ENCODE measurements around the gene PPIP5K2.

PPIP5K2 gene

DNA sequence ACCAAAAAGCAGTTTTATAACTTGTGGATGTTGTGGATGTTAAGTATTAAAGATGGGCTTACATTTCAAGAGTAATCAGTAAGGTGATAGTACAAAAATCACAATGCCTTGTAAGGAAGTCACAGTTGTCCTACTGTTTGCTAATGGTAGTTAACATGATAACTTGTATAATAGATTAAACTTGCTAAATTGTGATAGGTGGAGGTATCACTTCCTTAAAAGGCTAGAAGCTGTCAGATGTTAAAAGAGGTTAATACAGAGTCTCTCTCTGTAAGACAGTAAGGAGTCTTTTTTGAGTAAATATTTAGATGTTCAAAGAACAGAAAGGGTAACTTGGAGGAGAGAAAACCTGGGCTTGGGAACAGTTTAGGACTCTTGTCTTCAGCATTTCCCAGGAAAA lies 124.3 kb downstream of the PPIP5K2 start:
- TF ChIP-seq, protein P1, sequence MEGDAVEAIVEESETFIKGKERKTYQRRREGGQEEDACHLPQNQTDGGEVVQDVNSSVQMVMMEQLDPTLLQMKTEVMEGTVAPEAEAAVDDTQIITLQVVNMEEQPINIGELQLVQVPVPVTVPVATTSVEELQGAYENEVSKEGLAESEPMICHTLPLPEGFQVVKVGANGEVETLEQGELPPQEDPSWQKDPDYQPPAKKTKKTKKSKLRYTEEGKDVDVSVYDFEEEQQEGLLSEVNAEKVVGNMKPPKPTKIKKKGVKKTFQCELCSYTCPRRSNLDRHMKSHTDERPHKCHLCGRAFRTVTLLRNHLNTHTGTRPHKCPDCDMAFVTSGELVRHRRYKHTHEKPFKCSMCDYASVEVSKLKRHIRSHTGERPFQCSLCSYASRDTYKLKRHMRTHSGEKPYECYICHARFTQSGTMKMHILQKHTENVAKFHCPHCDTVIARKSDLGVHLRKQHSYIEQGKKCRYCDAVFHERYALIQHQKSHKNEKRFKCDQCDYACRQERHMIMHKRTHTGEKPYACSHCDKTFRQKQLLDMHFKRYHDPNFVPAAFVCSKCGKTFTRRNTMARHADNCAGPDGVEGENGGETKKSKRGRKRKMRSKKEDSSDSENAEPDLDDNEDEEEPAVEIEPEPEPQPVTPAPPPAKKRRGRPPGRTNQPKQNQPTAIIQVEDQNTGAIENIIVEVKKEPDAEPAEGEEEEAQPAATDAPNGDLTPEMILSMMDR (IDR thresholded peaks at IDR 0.05; ENCODE audit: low read depth, low read length, missing control alignments), result no peak
- DNase-seq (ENCODE audit: low read depth), result no peak
- in situ Hi-C loops (cut with HindIII; ENCODE audit: low sequenced_read_pairs), result no loop called here
- no peak overlapping the region for H3K4me3 ChIP-seq (ENCODE audit: low read depth, low read length)

DNA sequence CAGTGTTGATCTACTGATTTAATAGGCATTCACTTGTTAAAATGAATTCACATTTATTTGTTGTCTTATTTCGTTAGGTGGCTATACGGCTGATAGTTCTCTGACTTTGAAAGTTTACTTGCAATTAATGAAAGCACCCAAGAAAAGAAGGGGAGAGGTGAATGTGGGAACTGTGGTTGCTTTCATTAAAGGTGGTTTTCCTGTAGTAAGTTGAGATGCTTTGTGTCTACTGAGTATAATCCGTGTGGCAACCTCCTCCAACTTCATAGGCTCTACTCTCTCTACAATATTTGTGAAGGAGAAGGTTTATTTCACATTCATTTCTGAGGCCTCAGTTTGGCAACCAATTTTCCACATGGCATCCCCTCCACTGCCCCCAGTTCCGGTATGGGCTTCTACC lies 125.7 kb downstream of the PPIP5K2 start:
- no peak overlapping the region for H3K4me3 ChIP-seq (ENCODE audit: low read depth, low read length)
- no peak for DNase-seq (ENCODE audit: low read depth)
- TF ChIP-seq, protein P1 (IDR thresholded peaks at IDR 0.05; ENCODE audit: low read depth, low read length, missing control alignments), result no peak
- in situ Hi-C loops (cut with HindIII; ENCODE audit: low sequenced_read_pairs), result no loop called here

DNA sequence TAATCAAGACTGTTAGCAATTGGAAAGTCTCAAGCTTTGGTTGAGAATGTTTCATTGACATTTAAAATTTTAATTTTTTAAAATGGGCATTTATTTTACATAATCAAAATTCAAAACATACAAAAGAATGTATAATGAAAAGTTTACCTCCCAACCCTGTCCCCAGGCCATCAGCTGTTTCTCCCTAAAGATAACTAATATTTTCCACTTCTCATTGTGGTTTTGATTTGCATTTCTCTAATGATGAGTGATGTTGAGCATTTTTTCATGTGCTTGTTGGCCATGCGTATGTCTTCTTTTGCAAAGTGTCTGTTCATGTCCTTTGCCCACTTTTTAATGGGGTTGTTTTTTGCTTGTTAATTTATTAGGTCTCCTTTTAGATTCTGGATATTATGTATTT lies 127.0 kb downstream of the PPIP5K2 start:
- no peak overlapping the region for H3K4me3 ChIP-seq (ENCODE audit: low read depth, low read length)
- in situ Hi-C loops (cut with HindIII; ENCODE audit: low sequenced_read_pairs), result no loop called here
- TF ChIP-seq, protein P1 (IDR thresholded peaks at IDR 0.05; ENCODE audit: low read depth, low read length, missing control alignments), result no peak
- no peak for DNase-seq (ENCODE audit: low read depth)

DNA sequence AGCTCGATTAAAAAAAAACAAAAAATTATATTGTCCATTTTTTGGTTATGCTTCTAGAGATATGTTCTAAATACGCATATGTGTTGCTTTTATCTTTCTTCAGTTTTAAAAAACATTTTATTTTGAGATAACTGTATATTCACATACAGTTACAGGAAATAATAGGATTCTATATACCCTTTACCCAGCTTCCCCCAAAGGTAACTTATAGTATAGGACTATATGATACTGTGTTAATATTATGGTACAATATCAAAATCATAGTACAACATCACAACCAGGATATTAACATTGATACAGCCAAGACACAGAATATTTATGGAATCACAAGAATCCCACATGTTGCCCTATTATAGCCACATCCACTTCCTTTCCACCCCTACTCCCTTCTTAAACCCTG lies 129.0 kb downstream of the PPIP5K2 start:
- TF ChIP-seq, protein P1 (IDR thresholded peaks at IDR 0.05; ENCODE audit: low read depth, low read length, missing control alignments), result no peak
- H3K4me3 ChIP-seq (ENCODE audit: low read depth, low read length), result no peak overlapping the region
- in situ Hi-C loops (cut with HindIII; ENCODE audit: low sequenced_read_pairs), result no loop called here
- DNase-seq (ENCODE audit: low read depth), result no peak

DNA sequence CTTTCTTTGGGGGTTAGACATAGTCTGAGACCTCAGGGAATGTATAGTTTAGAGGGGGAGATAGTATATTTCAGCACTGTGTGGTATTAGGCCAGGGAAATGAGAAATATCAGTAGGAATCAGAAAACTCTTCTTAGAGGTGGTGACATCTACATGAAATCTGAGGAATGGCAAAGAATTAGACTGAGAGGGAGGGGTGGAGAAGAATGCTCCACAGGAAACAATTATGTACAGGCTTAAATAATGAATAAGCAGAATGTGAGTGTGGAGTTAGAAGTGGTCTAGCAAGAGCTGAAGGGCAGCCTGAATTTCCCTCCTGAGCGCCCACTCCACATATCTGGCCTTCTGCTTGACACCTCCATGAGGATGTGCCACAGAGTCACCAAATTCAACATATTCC lies 134.8 kb downstream of the PPIP5K2 start:
- TF ChIP-seq, protein P1 (IDR thresholded peaks at IDR 0.05; ENCODE audit: low read depth, low read length, missing control alignments), result no peak
- in situ Hi-C loops (cut with HindIII; ENCODE audit: low sequenced_read_pairs), result no loop called here
- no peak overlapping the region for H3K4me3 ChIP-seq (ENCODE audit: low read depth, low read length)
- no peak for DNase-seq (ENCODE audit: low read depth)

DNA sequence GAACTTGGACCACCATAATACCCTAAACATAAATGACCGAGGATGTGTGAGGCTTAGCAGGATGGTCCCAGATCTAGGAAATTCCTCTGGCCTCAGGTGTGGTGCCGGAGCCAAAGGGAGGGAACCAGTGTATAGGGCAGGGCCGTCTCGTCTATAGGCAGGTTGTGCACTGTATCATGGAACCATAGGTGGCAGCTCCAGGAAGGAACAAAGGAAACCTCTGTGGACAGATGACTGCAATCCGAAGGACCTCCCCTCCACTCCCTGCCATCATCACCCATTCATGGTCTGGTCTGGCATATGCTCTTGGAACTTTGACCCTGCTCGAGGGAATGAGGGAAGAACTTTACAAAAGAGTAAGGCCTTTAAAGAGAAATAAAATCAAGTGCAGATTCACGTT lies 135.6 kb downstream of the PPIP5K2 start:
- DNase-seq (ENCODE audit: low read depth), result no peak
- in situ Hi-C loops (cut with HindIII; ENCODE audit: low sequenced_read_pairs), result no loop called here
- no peak overlapping the region for H3K4me3 ChIP-seq (ENCODE audit: low read depth, low read length)
- TF ChIP-seq, protein P1 (IDR thresholded peaks at IDR 0.05; ENCODE audit: low read depth, low read length, missing control alignments), result no peak

DNA sequence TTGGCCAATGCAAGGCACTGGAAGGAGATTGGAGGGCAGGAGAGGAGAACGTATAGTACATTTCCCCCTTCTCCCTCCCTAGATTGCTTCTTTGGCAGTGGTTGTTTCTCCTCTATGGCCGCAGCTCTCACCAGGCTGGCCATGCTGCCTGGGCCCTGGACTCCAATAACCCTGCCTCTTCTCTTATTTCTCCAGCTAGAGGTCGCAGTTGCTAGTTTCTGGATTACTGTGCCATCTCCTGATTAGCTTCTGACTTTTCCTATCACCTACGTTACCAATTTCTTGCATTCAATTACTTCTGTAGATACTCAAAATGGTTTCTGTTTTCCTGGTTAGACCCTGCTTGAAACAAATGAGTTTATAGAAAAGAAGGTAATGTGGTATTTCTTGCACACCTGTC lies 136.1 kb downstream of the PPIP5K2 start:
- TF ChIP-seq, protein P1 (IDR thresholded peaks at IDR 0.05; ENCODE audit: low read depth, low read length, missing control alignments), result no peak
- DNase-seq (ENCODE audit: low read depth), result no peak
- in situ Hi-C loops (cut with HindIII; ENCODE audit: low sequenced_read_pairs), result no loop called here
- no peak overlapping the region for H3K4me3 ChIP-seq (ENCODE audit: low read depth, low read length)

Measured in astrocyte of the cerebellum (primary cell).